Left ventricle myocardium superior (tissue), 1 donor: ENCODE measurements around the gene ZNF853. TPM values are rescaled to one million over a fixed set of nuclear protein-coding genes. Genes with fewer than 3 reads are reported as not detected.

Experiments used
- total RNA-seq: library from RNA; stranded (reverse); fragmentation: NEBNext Ultra II Directional; extraction: Animal tissue kit (Norgen Biotek cat#: 25700); gene quantifications from one replicate; pipeline ENCODE4 v1.2.1, GENCODE V29; 2021
- donor health status: DM: no; HTN: yes; CAD: no; lungs with severe emphysema.

The ZNF853 gene
- total RNA-seq, 1 donor from 2014 or later: 11.1 TPM

Other genes starting within 250 kb of the ZNF853 start
- gene RAC1, start 241.1 kb upstream of the ZNF853 start, total RNA-seq: 140 TPM
- gene DAGLB, start 167.7 kb upstream of the ZNF853 start, total RNA-seq: 10.1 TPM
- 45.5 TPM for gene KDELR2, start 131.5 kb upstream of the ZNF853 start, total RNA-seq
- gene GRID2IP, start 64.1 kb upstream of the ZNF853 start, total RNA-seq: not detected
- 35.9 TPM for gene ZDHHC4, start 38.2 kb upstream of the ZNF853 start, total RNA-seq
- gene INTS15, start 25.6 kb upstream of the ZNF853 start, total RNA-seq: 16.9 TPM
- gene ZNF316, start 21.7 kb downstream of the ZNF853 start, total RNA-seq: 20.7 TPM
- 15.5 TPM for gene ZNF12, start 91.3 kb downstream of the ZNF853 start, total RNA-seq
- not detected for gene RSPH10B2, start 138.5 kb downstream of the ZNF853 start, total RNA-seq
- gene CCZ1B, start 210.7 kb downstream of the ZNF853 start, total RNA-seq: 23.8 TPM